ENCODE measurements around the gene SMAD5.

Gene SMAD5

GRCh38 chr5:136115183-136115865 is 17.3 kb upstream of the SMAD5 start:
- no peak for DNase-seq (ENCODE audit: low read depth)

GRCh38 chr5:136120529-136120928 is 12.1 kb upstream of the SMAD5 start:
- no peak for DNase-seq (ENCODE audit: low read depth)

GRCh38 chr5:136123236-136123768 is 9.3 kb upstream of the SMAD5 start:
- no peak for DNase-seq (ENCODE audit: low read depth)

DNA sequence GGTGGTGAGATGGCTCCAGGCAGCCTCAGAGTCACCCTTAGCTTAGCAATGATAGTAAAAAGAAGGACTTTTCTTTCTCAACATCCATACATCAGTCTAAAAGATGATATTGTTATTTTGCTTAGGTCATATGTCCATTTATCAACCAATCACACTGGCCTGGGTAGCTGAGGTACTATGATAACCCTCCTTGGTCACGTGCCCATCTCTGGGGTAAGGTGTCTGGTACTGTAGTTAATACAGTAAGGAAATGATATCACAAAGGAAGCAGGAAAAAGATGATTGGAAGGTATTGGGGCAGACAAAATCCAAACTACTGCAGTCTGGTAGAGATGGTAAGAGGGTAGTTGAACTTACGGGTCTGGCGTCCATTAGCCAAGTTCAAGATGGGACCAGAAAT is 5.1 kb upstream of the SMAD5 start:
- no peak for DNase-seq (ENCODE audit: low read depth)

DNA sequence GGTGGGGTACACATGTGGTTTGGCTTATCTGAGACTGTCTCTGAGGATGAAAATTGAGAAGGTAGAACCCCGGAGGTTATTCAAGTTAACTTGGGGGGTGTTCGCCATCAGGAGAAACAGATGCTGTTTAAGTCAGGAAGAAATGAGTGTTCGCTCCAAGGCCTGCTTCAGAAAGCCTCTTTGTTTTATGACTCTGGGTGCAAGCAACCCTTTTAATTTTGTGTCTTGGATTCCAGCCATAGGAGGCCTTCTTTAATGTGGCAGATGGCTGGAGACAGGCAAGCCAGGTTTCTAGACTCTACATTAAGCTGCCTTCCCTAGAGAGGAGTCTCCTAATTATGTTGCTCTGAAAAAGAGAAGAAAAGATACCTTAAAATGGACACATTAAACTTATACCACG is 4.2 kb upstream of the SMAD5 start:
- DNase-seq (ENCODE audit: low read depth): no peak

- no peak for DNase-seq (ENCODE audit: low read depth)
These were observed 3.2 kb upstream of the SMAD5 start for GRCh38 chr5:136129445-136129844.

DNA sequence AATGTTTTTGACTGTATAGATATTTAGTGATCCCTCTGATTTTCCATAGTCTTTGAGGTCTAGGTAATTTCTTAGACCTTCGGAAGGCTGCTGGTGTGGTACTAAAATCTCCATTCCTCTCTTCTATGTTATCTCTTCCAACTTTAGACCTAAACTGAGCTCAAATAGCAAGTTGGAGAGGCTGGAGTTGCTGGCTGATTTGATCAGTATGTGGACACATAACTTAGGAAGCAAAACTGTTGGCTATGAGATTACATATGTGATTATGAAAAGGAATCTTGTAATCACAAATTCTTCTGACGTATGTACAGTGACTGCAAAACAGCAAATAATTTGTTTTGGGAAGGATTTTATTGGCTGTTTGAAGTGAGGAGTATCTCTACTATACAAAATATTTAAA is 2.1 kb upstream of the SMAD5 start:
- no peak for DNase-seq (ENCODE audit: low read depth)

- no peak for DNase-seq (ENCODE audit: low read depth)
These were observed 558 bp upstream of the SMAD5 start for GRCh38 chr5:136132087-136132486.

DNA sequence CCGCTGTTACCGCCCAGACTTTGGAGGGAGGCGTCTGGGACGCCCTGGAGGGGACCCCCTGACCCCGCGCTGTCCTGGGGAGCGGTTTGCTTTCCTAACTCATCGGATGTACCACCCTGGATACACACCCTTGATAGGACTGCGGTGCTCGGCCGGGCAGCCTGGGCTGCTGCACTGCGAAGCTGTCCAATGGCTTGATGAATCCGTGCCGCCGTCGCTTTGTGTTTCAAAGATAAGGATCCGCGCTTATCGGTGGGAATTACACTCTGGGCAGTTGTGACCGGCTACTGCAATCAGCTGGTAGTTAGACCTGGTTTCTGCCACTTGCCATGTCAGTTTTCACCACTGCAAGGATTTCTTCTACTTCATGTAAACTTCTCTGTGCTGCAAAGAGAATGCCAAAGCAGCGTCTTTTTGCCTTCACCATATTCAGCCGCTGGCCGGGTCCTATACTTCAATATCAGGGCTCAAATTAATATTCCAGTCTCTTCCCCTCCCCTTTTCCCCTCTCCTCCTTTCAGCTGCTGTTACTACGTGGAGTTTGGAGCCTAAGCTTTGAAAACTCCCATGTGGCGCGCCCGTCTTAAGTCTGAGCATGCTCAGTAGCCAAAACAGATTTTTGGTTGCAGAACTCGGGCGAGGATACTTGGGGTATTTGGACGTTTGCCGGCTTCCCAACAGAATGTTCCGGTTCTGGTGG is 727 bp downstream of the SMAD5 start:
- DNase-seq (ENCODE audit: low read depth): no peak

GRCh38 chr5:136133922-136134379 is 1.3 kb downstream of the SMAD5 start:
- no peak for DNase-seq (ENCODE audit: low read depth)

DNA sequence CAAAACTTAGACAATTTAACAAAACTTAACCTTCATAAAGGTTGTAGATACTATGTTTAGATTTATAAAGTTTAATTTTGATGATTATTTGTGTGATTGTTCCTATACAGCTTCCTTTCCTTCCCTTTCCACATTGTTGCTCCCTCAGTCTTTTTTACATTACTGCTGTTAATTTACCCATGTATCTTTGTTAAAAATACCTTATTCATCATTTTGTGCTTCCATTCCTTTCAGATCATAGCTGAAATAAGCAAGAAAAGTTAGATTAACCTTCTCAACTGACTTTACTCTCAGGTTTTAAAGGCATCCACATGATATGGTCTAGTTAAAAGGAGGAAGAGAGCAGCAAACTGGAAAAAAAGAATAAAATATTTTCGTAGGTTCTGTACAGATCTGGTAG is 2.0 kb downstream of the SMAD5 start:
- no peak for DNase-seq (ENCODE audit: low read depth)

DNA sequence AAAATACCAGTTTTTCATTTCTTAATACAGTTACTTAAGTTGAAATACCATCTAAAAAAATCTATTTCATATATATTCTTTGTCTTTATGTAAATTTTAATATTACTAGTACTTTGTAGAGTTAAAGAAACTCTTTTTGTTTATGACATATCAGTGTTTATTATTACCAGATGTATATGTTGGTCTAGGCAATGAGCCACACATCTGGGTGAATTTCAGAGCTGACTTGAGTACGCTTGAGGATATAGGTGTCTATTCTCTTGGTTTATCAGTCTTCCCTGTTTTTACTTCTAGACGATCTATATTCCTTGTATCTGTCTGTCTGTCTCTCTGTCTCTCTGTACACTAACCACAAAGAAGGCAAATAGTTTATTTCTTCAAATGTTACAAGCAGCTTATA is 2.9 kb downstream of the SMAD5 start:
- DNase-seq (ENCODE audit: low read depth): no peak

DNA sequence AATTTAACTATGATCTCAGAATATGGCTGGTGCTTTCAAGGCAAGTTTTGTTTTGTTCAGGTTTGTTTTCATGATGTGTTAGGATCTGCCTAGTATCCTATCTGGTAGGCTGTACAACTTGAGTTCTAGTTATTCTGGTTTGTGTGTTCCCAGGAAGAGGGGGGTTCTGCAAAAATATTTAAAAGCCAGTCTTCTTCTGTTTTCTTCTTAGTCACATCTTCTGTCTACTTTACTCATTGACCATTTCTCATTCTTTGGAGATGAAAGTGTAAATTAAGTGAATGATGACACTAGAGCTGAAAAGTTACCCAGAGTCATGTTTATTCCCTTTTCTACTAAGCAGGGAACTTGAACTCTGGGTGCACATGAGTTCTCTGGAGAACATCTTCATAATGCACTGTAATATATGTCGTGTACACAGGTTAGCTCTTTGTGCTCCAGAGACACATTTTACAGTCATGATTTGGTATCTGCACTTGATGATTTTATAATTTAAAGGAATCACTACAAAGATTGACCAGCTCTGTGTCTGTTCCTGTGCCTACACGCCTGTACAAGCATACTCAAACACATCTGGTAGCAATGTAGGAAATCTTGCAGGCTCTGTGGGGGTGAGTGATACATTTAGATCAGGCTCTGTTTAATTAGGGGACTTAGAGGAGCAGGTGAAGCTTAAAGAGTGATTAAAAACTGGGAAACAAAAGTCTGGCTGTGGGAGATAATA is 5.0 kb downstream of the SMAD5 start:
- DNase-seq (ENCODE audit: low read depth): no peak

- DNase-seq (ENCODE audit: low read depth): no peak
These were observed 8.9 kb downstream of the SMAD5 start for GRCh38 chr5:136141561-136141960.

GRCh38 chr5:136143312-136143711 is 10.7 kb downstream of the SMAD5 start:
- DNase-seq (ENCODE audit: low read depth): no peak

GRCh38 chr5:136143763-136144162 is 11.1 kb downstream of the SMAD5 start:
- no peak for DNase-seq (ENCODE audit: low read depth)

GRCh38 chr5:136145030-136145429 is 12.4 kb downstream of the SMAD5 start:
- no peak for DNase-seq (ENCODE audit: low read depth)

DNA sequence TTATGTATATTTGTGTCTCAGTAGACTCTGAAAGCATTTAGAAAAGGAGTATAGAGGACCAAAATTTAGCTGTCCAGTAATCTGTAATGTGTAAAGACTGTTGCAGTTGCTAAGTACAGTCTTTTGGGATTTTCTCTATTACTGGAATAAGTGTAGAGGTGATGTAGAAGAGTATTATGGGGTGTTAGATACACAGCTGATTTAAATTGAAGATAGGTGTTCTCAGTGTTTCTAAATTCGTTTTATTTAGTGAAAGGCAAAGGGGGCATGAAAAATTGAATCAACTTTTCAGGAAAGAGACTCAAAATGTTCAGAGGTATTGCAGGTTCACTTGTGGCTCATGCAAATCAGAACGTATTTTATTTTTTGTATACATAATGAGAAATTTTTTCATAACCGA is 13.6 kb downstream of the SMAD5 start:
- DNase-seq (ENCODE audit: low read depth): no peak

DNA sequence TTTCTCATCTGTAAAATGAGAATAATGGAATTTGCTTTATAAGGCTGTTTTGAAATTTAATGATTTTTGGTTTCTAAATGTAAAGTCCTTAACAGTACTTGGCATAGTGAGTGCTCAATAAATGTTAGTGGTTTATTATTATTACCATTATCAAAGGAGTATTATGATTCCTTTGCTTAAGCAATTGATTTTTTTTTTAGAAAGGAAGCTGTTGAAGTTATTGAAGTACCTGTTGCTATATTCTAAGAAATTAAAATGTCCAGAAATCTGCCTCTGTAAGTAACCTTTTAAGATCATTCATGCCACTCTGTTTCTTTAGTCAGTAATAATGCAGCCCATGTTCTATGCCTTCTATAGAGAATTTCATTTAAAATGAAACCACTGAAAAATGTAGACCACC is 15.0 kb downstream of the SMAD5 start:
- DNase-seq (ENCODE audit: low read depth): no peak

- DNase-seq (ENCODE audit: low read depth): no peak
These were observed 17.2 kb downstream of the SMAD5 start for GRCh38 chr5:136149891-136150290.

GRCh38 chr5:136153581-136154236 is 21.1 kb downstream of the SMAD5 start:
- no peak for DNase-seq (ENCODE audit: low read depth)

DNA sequence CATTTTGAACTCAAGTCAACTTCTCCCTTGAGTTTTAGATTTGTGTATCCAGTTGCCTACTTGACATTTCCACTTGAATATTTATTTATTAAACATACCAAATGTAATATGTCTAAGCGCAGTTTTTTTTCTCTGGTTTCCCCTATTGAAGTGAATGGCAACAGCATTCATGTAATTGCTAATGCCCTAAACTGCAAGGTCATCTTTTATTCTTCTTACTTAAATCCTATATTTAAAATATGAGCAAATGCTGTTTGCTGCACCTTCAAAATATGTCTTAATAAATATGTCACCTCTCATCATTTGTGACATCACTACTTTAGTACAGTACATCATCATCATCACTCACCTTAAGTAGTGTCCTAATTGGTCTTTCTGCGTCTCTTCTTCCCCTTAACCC is 22.4 kb downstream of the SMAD5 start:
- no peak for DNase-seq (ENCODE audit: low read depth)

Data from GM04503 (cell line).